HG02610 (cell line): ENCODE data around the gene CLDN5.

Experiments used
- ATAC-seq: cut with Tn5 transposase; IDR thresholded peaks from one replicate; pipeline ENCODE4 v1.9.1; 2021; ENCODE audit warnings: mild to moderate bottlenecking, moderate library complexity; ENCODE audit not compliant: unreplicated experiment

CLDN5 gene

GRCh38 chr22:19506212-19506611, 18.0 kb downstream of the CLDN5 start:
- no peak for ATAC-seq

- ATAC-seq = no peak
Observed at GRCh38 chr22:19505735-19506126, 18.5 kb downstream of the CLDN5 start.

GRCh38 chr22:19504900-19505734, 19.1 kb downstream of the CLDN5 start:
- no peak for ATAC-seq

- ATAC-seq = no peak
Observed at GRCh38 chr22:19503869-19504268, 20.3 kb downstream of the CLDN5 start.

- no peak for ATAC-seq
Observed at GRCh38 chr22:19503367-19503766, 20.8 kb downstream of the CLDN5 start.

GRCh38 chr22:19501897-19502447, 22.2 kb downstream of the CLDN5 start:
- no peak for ATAC-seq

- no peak for ATAC-seq
Observed at GRCh38 chr22:19499880-19500242, 24.3 kb downstream of the CLDN5 start.

- no peak for ATAC-seq
Observed at GRCh38 chr22:19499236-19499879, 24.9 kb downstream of the CLDN5 start.

GRCh38 chr22:19498866-19499190, 25.4 kb downstream of the CLDN5 start:
- no peak for ATAC-seq

GRCh38 chr22:19498154-19498865, 25.9 kb downstream of the CLDN5 start:
- no peak for ATAC-seq

GRCh38 chr22:19497245-19497644, 27.0 kb downstream of the CLDN5 start:
- ATAC-seq = no peak

- ATAC-seq = no peak
Observed at GRCh38 chr22:19496324-19496630, 27.9 kb downstream of the CLDN5 start.

GRCh38 chr22:19495562-19496323, 28.5 kb downstream of the CLDN5 start:
- ATAC-seq = no peak

GRCh38 chr22:19494676-19495173, 29.5 kb downstream of the CLDN5 start:
- ATAC-seq = no peak

- no peak for ATAC-seq
Observed at GRCh38 chr22:19494001-19494560, 30.1 kb downstream of the CLDN5 start.

GRCh38 chr22:19492504-19493174, 31.6 kb downstream of the CLDN5 start:
- no peak for ATAC-seq

GRCh38 chr22:19490628-19491230, 33.5 kb downstream of the CLDN5 start:
- no peak for ATAC-seq

GRCh38 chr22:19488884-19489843, 35.0 kb downstream of the CLDN5 start:
- no peak for ATAC-seq

- ATAC-seq = no peak
Observed at GRCh38 chr22:19488285-19488684, 35.9 kb downstream of the CLDN5 start.
